Measurements from ENCODE around the gene GALNT17. TPM values are rescaled to one million over a fixed set of nuclear protein-coding genes. Genes with fewer than 3 reads are reported as not detected.

Gene GALNT17
- total RNA-seq, 5 donors from 2014 or later (not counting 1 experiment from before 2014, with no cell fraction given) = 0.09 to 0.20 TPM; not detected in 3

- Mint-ChIP-seq H3K4me3 (no peak overlapping the region), H3K27ac (no peak overlapping the region), H3K9me3 (peaks cover 24 to 33% (median 25%) of the 10 kb centered on the region in 3 donors), H3K36me3 (no peaks in the 10 kb centered on the region), H3K4me1 (no peaks in the 10 kb centered on the region), H3K27me3 (no peaks in the 10 kb centered on the region)
- H3K9me3 ChIP-seq = no peaks in the 10 kb centered on the region
- no peaks in the 10 kb centered on the region for H3K4me1 ChIP-seq (ENCODE audit: control insufficient read depth in 1 of 2, extremely low read depth in 1 of 2, insufficient read depth in 2 of 2, low read length in 2 of 2)
- no peaks in the 10 kb centered on the region for H3K27me3 ChIP-seq (replicated peaks in 1 of 2; ENCODE audit: control insufficient read depth in 2 of 2, extremely low read depth in 1 of 2, insufficient read depth in 2 of 2, low read length in 1 of 2)
- ATAC-seq (replicated peaks in 1 of 4) = no peak
- no peak for DNase-seq
- H3K4me3 ChIP-seq (ENCODE audit: control insufficient read depth in 1 of 2, extremely low read depth in 1 of 2, low read length in 1 of 2) = no peak overlapping the region
- H3K27ac ChIP-seq (ENCODE audit: low read length) = no peak overlapping the region
- CTCF ChIA-PET = no interaction called here
- H3K36me3 ChIP-seq (ENCODE audit: control insufficient read depth in 2 of 2, extremely low read depth in 1 of 2, insufficient read depth in 1 of 2, low read length in 1 of 2) = no peaks in the 10 kb centered on the region
- 100% methylated on average over 1 of the region's 5 CpGs for WGBS (ENCODE audit: insufficient coverage)
- POLR2A ChIA-PET = no interaction called here
These were observed 136.0 kb downstream of the GALNT17 start for GRCh38 chr7:71267734-71268469.

DNA sequence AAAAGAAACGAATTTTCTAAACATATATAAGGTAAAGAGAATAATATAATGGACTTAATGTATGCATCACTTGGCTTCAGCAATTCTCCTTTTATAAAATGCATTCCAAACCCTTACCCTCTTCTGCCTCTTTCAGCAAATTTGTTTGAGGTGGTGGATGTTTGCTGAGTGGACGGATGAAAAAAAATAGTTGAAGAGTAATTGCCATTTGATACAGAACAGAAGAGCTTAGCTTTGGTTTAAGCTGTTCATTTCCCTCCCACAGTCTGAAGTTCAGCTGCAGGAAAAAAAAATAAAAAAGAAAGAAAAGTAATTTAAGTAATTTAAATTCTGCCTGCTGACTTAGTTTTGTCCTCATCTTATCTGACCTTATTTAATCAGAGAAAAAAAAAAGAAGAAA, 138.6 kb downstream of the GALNT17 start:
- H3K27me3 Mint-ChIP-seq = no peaks in the 10 kb centered on the region
- POLR2A ChIA-PET = no interaction called here
- no CpG with 5 or more reads among the region's 2 CpGs for WGBS (ENCODE audit: insufficient coverage)

DNA sequence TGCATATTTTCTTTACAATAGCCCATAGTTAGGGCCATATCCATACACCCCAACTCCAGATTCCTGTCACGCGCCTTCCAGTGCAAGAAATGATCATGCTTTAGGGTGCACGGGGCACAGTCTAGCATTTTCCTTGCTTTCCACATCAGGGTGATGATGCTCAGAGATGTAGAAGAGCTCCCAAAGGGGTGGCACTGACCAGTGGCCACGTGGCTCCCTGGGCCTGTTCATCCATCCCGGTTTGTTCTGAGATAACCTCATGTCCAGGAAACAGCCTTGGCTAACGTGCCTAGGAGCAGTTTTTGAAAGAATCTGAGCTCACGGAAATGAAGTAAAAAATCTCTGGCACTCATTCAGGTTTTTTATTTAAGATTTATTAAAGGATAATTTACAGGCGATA, 139.3 kb downstream of the GALNT17 start:
- POLR2A ChIA-PET = no interaction called here
- H3K27me3 ChIP-seq (replicated peaks in 1 of 2; ENCODE audit: control insufficient read depth in 2 of 2, extremely low read depth in 1 of 2, insufficient read depth in 2 of 2, low read length in 1 of 2) = peaks cover 0 to 5% of the 10 kb centered on the region in 2 experiments
- peaks cover 21 to 25% (median 21%) of the 10 kb centered on the region in 3 donors for H3K9me3 Mint-ChIP-seq
- no peak for ATAC-seq (replicated peaks in 1 of 4)
- no peak overlapping the region for H3K27ac Mint-ChIP-seq
- H3K27ac ChIP-seq (ENCODE audit: low read length) = no peak overlapping the region
- CTCF ChIA-PET = no interaction called here
- no peaks in the 10 kb centered on the region for H3K27me3 Mint-ChIP-seq
- no peaks in the 10 kb centered on the region for H3K36me3 ChIP-seq (ENCODE audit: control insufficient read depth in 2 of 2, extremely low read depth in 1 of 2, insufficient read depth in 1 of 2, low read length in 1 of 2)
- H3K36me3 Mint-ChIP-seq = no peaks in the 10 kb centered on the region
- no peaks in the 10 kb centered on the region for H3K4me1 ChIP-seq (ENCODE audit: control insufficient read depth in 1 of 2, extremely low read depth in 1 of 2, insufficient read depth in 2 of 2, low read length in 2 of 2)
- no peaks in the 10 kb centered on the region for H3K9me3 ChIP-seq
- no peak overlapping the region for H3K4me3 ChIP-seq (ENCODE audit: control insufficient read depth in 1 of 2, extremely low read depth in 1 of 2, low read length in 1 of 2)
- no peaks in the 10 kb centered on the region for H3K4me1 Mint-ChIP-seq
- no peak for DNase-seq
- WGBS (ENCODE audit: insufficient coverage) = 67% methylated on average over 1 of the region's 8 CpGs
- no peak overlapping the region for H3K4me3 Mint-ChIP-seq

More for the DNA sequence above, 138.6 kb downstream of the GALNT17 start:
- CTCF ChIA-PET = no interaction called here
- H3K4me3 Mint-ChIP-seq = no peak overlapping the region
- H3K36me3 Mint-ChIP-seq = no peaks in the 10 kb centered on the region
- Histone ChIP-seq H3K9me3 (no peaks in the 10 kb centered on the region), H3K4me1 (ENCODE audit: control insufficient read depth in 1 of 2, extremely low read depth in 1 of 2, insufficient read depth in 2 of 2, low read length in 2 of 2) (no peaks in the 10 kb centered on the region), H3K4me3 (ENCODE audit: control insufficient read depth in 1 of 2, extremely low read depth in 1 of 2, low read length in 1 of 2) (no peak overlapping the region), H3K36me3 (ENCODE audit: control insufficient read depth in 2 of 2, extremely low read depth in 1 of 2, insufficient read depth in 1 of 2, low read length in 1 of 2) (no peaks in the 10 kb centered on the region), H3K27ac (ENCODE audit: low read length) (no peak overlapping the region), H3K27me3 (replicated peaks in 1 of 2; ENCODE audit: control insufficient read depth in 2 of 2, extremely low read depth in 1 of 2, insufficient read depth in 2 of 2, low read length in 1 of 2) (peaks cover 0 to 5% of the 10 kb centered on the region in 2 experiments)
- peaks cover 23 to 26% (median 25%) of the 10 kb centered on the region in 3 donors for H3K9me3 Mint-ChIP-seq
- H3K4me1 Mint-ChIP-seq = no peaks in the 10 kb centered on the region
- no peak for ATAC-seq (replicated peaks in 1 of 4)
- DNase-seq = no peak
- H3K27ac Mint-ChIP-seq = no peak overlapping the region

DNA sequence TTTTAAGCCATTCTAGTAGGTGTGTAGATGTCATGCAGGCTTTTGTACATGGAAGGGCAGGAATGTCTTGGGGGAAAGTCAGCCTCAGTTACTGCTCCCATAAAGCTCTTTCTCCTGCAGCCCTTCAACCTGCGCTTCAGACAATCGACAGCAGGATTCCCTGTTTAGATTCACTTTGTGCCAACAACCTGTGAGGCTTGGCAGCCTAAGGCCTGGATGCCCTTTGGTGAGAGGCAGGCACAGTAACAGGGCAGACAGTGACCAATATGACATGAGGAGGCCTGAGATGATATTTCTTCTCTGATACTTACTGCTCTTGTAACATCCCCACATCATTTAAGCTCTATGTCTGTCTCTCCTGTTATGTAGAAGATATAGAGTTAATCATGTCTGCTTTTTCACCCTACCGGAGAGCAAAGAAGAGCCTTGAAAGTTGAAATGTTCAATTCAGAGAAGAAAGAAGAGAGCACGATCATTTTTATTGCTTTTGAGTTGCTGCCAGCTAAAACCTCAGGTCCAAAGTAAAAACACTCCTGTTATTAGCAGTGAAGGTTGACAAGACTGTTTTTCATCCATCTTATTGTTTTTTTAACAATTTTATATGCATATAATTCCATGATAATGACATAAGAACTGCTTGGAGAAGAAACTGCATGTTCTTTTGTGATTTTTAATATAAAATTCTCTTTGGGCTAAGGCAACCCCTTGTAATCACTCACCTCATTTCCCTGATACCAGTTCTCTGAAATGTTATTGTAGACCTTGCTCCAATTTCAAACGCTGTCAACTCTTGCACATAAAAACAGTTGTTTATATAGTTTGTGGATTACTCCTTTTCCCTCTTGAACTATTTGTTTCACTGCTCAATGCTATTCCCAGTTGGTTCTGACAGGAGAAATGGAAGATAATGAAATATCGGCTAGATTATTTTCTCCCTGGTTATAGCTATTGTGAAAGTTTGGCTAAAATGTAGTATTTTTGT, 140.9 kb downstream of the GALNT17 start:
- no peaks in the 10 kb centered on the region for H3K9me3 ChIP-seq
- ATAC-seq (replicated peaks in 1 of 4) (no peak), DNase-seq (no peak)
- Mint-ChIP-seq H3K27ac (no peak overlapping the region), H3K4me3 (no peak overlapping the region), H3K4me1 (no peaks in the 10 kb centered on the region), H3K9me3 (peaks cover 16 to 17% (median 16%) of the 10 kb centered on the region in 3 donors), H3K27me3 (no peaks in the 10 kb centered on the region), H3K36me3 (no peaks in the 10 kb centered on the region)
- ChIA-PET POLR2A (no interaction called here), CTCF (no interaction called here)
- H3K36me3 ChIP-seq (ENCODE audit: control insufficient read depth in 2 of 2, extremely low read depth in 1 of 2, insufficient read depth in 1 of 2, low read length in 1 of 2) = no peaks in the 10 kb centered on the region
- no peak overlapping the region for H3K27ac ChIP-seq (ENCODE audit: low read length)
- no peak overlapping the region for H3K4me3 ChIP-seq (ENCODE audit: control insufficient read depth in 1 of 2, extremely low read depth in 1 of 2, low read length in 1 of 2)
- H3K4me1 ChIP-seq (ENCODE audit: control insufficient read depth in 1 of 2, extremely low read depth in 1 of 2, insufficient read depth in 2 of 2, low read length in 2 of 2) = no peaks in the 10 kb centered on the region
- peaks cover 0 to 5% of the 10 kb centered on the region in 2 experiments for H3K27me3 ChIP-seq (replicated peaks in 1 of 2; ENCODE audit: control insufficient read depth in 2 of 2, extremely low read depth in 1 of 2, insufficient read depth in 2 of 2, low read length in 1 of 2)
- 63% methylated on average over 2 of the region's 6 CpGs for WGBS (ENCODE audit: insufficient coverage)

DNA sequence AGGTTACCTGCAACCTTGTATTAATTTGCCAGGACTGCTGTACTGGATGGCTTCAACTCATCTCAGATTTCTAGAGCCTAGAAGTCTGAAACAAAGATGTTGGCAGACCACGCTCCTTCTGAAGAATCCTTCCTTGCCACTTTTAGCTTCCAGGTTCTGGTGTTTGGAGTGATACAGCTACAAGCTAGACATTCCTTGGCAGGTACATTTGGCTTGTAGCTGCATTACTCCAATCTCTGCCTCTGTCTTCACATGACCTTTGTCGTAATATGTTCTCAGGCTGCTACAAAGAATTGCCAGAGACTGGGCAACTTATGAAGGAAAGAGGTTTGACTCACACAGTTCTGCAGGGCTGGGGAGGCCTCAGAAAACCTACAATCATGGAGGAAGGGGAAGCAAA, 146.3 kb downstream of the GALNT17 start:
- POLR2A ChIA-PET = no interaction called here
- H3K4me3 Mint-ChIP-seq = no peak overlapping the region
- ATAC-seq (replicated peaks in 1 of 4) = no peak
- Histone ChIP-seq H3K4me3 (ENCODE audit: control insufficient read depth in 1 of 2, extremely low read depth in 1 of 2, low read length in 1 of 2) (no peak overlapping the region), H3K27ac (ENCODE audit: low read length) (no peak overlapping the region), H3K27me3 (replicated peaks in 1 of 2; ENCODE audit: control insufficient read depth in 2 of 2, extremely low read depth in 1 of 2, insufficient read depth in 2 of 2, low read length in 1 of 2) (peaks cover 0 to 5% of the 10 kb centered on the region in 2 experiments), H3K9me3 (no peaks in the 10 kb centered on the region), H3K36me3 (ENCODE audit: control insufficient read depth in 2 of 2, extremely low read depth in 1 of 2, insufficient read depth in 1 of 2, low read length in 1 of 2) (no peaks in the 10 kb centered on the region), H3K4me1 (ENCODE audit: control insufficient read depth in 1 of 2, extremely low read depth in 1 of 2, insufficient read depth in 2 of 2, low read length in 2 of 2) (no peaks in the 10 kb centered on the region)
- no CpG with 5 or more reads among the region's 2 CpGs for WGBS (ENCODE audit: insufficient coverage)
- no peaks in the 10 kb centered on the region for H3K4me1 Mint-ChIP-seq
- CTCF ChIA-PET = no interaction called here
- H3K9me3 Mint-ChIP-seq = peaks cover 13 to 24% (median 15%) of the 10 kb centered on the region in 3 donors
- no peaks in the 10 kb centered on the region for H3K36me3 Mint-ChIP-seq
- H3K27me3 Mint-ChIP-seq = no peaks in the 10 kb centered on the region
- DNase-seq = no peak
- no peak overlapping the region for H3K27ac Mint-ChIP-seq

DNA sequence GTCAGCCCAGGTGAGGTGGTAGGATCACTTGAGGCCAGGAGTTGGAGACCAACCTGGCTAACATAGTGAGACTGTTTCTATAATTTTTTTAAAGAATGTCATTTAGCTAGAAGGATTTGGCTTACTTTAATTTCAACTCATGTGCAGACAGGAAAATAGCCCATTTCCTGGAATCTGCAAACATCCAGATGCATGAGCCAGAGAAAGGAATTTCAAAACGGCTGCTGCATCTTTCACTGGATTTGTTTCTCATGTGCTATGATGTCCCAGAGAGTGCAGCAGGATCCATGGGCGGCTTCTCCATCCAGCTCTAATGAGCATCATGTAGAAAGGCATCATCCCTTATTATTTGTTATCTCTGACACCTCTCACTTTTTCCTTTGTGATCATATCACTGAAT, 149.3 kb downstream of the GALNT17 start:
- H3K27ac Mint-ChIP-seq = no peak overlapping the region
- H3K36me3 ChIP-seq (ENCODE audit: control insufficient read depth in 2 of 2, extremely low read depth in 1 of 2, insufficient read depth in 1 of 2, low read length in 1 of 2) = no peaks in the 10 kb centered on the region

More for the DNA sequence above, 149.3 kb downstream of the GALNT17 start:
- Histone ChIP-seq H3K4me3 (ENCODE audit: control insufficient read depth in 1 of 2, extremely low read depth in 1 of 2, low read length in 1 of 2) (no peak overlapping the region), H3K27me3 (replicated peaks in 1 of 2; ENCODE audit: control insufficient read depth in 2 of 2, extremely low read depth in 1 of 2, insufficient read depth in 2 of 2, low read length in 1 of 2) (no peaks in the 10 kb centered on the region), H3K27ac (ENCODE audit: low read length) (no peak overlapping the region), H3K4me1 (ENCODE audit: control insufficient read depth in 1 of 2, extremely low read depth in 1 of 2, insufficient read depth in 2 of 2, low read length in 2 of 2) (no peaks in the 10 kb centered on the region), H3K9me3 (no peaks in the 10 kb centered on the region)
- H3K36me3 Mint-ChIP-seq = no peaks in the 10 kb centered on the region
- CTCF ChIA-PET = no interaction called here
- peaks cover 8 to 19% (median 12%) of the 10 kb centered on the region in 3 donors for H3K9me3 Mint-ChIP-seq
- POLR2A ChIA-PET = no interaction called here
- H3K27me3 Mint-ChIP-seq = no peaks in the 10 kb centered on the region
- ATAC-seq (replicated peaks in 1 of 4) (no peak), DNase-seq (no peak)
- no peaks in the 10 kb centered on the region for H3K4me1 Mint-ChIP-seq
- WGBS (ENCODE audit: insufficient coverage) = 82% methylated on average over 2 of the region's 2 CpGs
- no peak overlapping the region for H3K4me3 Mint-ChIP-seq
